OCI-M2 (cell line): ENCODE measurements around the gene ST3GAL3.

Experiments used
- DNase-seq: peaks from one replicate; lab custom pipeline; 2025; ENCODE audit not compliant: unreplicated experiment; lab: John Stamatoyannopoulos, UW

The ST3GAL3 gene

GRCh38 chr1:43958351-43959255 lies 251.3 kb downstream of the ST3GAL3 start:
- no peak for DNase-seq

- no peak for DNase-seq
Observed at GRCh38 chr1:43960798-43961197, 253.5 kb downstream of the ST3GAL3 start.

- DNase-seq, result no peak
Observed at GRCh38 chr1:43961692-43962091, 254.4 kb downstream of the ST3GAL3 start.

- DNase-seq, result no peak
Observed at GRCh38 chr1:43962324-43962723, 255.0 kb downstream of the ST3GAL3 start.

- no peak for DNase-seq
Observed at GRCh38 chr1:43963006-43963405, 255.7 kb downstream of the ST3GAL3 start.

GRCh38 chr1:43963890-43964289 lies 256.6 kb downstream of the ST3GAL3 start:
- no peak for DNase-seq

- DNase-seq, result no peak
Observed at GRCh38 chr1:43965316-43965715, 258.0 kb downstream of the ST3GAL3 start.

- DNase-seq, result no peak
Observed at GRCh38 chr1:43968348-43968948, 261.1 kb downstream of the ST3GAL3 start.

GRCh38 chr1:43969416-43969745 lies 262.0 kb downstream of the ST3GAL3 start:
- no peak for DNase-seq

- peak; percentile 54 for DNase-seq
Observed at GRCh38 chr1:43969746-43970466, 262.6 kb downstream of the ST3GAL3 start, which contains the start of gene DPH2. DPH2 (plus strand) TSS chr1:43970010; CDS start chr1:43970176, 166 bp downstream.

- DNase-seq, result no peak
Observed at GRCh38 chr1:43970502-43970901, 263.2 kb downstream of the ST3GAL3 start.

GRCh38 chr1:43970911-43971310 lies 263.6 kb downstream of the ST3GAL3 start:
- DNase-seq, result no peak

GRCh38 chr1:43971336-43971980 lies 264.1 kb downstream of the ST3GAL3 start:
- DNase-seq, result no peak

GRCh38 chr1:43973981-43974442 lies 266.7 kb downstream of the ST3GAL3 start:
- no peak for DNase-seq

GRCh38 chr1:43974443-43975248 lies 267.3 kb downstream of the ST3GAL3 start, which contains the start of gene ATP6V0B:
ATP6V0B (plus strand) TSS chr1:43974960; CDS start chr1:43975041, 81 bp downstream.
- peak; percentile 56 for DNase-seq

GRCh38 chr1:43975249-43975961 lies 268.1 kb downstream of the ST3GAL3 start:
- no peak for DNase-seq

- DNase-seq, result no peak
Observed at GRCh38 chr1:43976045-43976444, 268.7 kb downstream of the ST3GAL3 start.

GRCh38 chr1:43976890-43977289 lies 269.6 kb downstream of the ST3GAL3 start:
- no peak for DNase-seq
